Measurements from ENCODE around the gene PATJ.

DNA sequence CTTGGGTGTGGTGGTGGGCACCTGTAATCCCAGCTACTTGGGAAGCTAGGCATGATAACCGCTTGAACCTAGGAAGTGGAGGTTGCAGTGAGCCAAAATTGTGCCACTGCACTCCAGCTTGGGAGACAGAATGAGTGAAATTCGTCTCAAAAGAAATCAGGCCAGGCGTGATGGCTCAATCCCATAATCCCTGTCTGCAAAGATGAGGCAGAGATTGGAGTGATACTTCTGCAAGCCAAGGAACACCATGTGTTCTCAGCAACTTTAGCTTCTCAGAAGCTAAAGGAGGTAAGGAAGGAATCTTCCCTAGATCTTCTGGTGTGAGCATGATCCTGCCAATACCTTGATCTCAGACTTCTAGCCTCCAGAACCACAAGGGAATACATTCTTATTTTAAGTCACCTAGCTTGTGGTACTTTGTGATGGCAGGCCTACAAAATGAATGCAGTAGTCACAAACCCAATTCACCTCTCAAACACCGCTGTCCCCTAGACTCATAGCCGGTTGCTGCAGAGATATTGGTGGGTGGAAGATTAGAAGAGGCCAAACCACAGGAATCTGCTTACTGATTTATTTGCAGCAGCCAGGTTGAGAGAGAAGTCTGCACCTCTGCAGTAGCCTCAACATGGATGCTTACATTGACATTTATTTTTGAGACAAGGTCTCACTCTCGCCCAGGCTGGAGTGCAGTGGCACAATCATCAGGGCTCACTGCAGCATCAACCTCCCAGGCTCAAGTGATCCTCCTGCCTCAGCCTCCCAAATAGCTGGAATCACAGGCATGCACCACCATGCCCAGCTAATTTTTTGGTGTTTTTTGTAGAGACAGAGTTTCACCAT lies 471.0 kb downstream of the PATJ start:
- TF ChIP-seq, protein P1, sequence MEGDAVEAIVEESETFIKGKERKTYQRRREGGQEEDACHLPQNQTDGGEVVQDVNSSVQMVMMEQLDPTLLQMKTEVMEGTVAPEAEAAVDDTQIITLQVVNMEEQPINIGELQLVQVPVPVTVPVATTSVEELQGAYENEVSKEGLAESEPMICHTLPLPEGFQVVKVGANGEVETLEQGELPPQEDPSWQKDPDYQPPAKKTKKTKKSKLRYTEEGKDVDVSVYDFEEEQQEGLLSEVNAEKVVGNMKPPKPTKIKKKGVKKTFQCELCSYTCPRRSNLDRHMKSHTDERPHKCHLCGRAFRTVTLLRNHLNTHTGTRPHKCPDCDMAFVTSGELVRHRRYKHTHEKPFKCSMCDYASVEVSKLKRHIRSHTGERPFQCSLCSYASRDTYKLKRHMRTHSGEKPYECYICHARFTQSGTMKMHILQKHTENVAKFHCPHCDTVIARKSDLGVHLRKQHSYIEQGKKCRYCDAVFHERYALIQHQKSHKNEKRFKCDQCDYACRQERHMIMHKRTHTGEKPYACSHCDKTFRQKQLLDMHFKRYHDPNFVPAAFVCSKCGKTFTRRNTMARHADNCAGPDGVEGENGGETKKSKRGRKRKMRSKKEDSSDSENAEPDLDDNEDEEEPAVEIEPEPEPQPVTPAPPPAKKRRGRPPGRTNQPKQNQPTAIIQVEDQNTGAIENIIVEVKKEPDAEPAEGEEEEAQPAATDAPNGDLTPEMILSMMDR (IDR thresholded peaks at IDR 0.05): no peak
- TF ChIP-seq POLR2AphosphoS5 (IDR thresholded peaks at IDR 0.05): no peak

Measured in esophagus muscularis mucosa (tissue), 3 donors.